Esophagus squamous epithelium (tissue), 4 donors: ENCODE data around the gene CADPS.

Experiments used
- POLR2A ChIP-seq, 4 donors: fragments of 450-650 bp; IDR thresholded peaks; one replicate each; pipeline ENCODE4 v1.6.1; 2017; ENCODE audit warnings: antibody characterized with exemption in 4 of 4, mild to moderate bottlenecking in 4 of 4, moderate library complexity in 3 of 4
- TF ChIP-seq, protein P1 (sequence below), 6 experiments: fragments of 450-650 bp in 4 of 6; fragments of 200-600 bp in 2 of 6; sonication (generic) in 2 of 6; IDR thresholded peaks; one replicate each; pipeline ENCODE4 v1.5.1; 2016 to 2019; ENCODE audit warnings: antibody characterized with exemption in 6 of 6, mild to moderate bottlenecking in 4 of 6, moderate library complexity in 4 of 6

DNA sequence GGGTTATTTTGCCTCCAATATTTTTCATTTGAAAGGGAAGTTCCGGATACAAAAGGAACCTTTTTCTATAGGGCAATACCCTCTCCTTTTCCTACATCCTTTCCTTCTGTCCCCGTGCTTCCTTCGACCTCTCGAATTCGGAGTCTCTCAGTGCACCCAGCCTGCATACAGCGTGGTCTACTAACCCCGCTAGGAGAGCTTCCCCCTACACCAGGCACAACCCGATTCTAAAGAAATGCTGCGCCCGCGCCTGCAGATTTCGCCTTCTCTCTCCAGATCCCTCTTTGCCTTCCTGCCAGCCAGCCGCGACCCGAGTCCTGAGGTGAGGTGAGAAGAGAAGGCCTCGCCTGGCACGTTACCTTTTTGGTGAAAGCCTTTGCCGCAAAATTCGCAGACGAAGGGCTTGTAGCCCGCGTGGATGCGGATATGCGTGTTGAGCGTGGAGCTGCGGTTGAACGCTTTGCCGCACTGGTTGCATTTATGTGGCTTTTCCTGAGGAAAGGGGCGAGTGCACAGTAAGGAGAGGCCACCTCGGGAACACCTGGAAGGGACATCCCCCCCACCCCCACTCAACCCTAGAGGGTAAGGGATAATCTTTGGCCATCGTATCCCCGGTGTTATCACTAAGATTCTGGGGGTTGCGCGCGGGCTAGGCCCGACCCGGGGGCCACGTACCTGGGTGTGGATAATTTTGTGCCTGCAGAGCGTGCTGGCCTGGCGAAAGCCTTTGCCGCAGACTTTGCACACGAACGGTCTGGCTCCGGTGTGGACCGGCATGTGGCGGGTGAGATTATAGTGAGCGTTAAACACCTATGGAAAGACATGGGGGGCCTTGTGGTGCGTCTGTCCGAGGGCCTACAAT is 504.1 kb downstream of the CADPS start:
- TF ChIP-seq, protein P1, sequence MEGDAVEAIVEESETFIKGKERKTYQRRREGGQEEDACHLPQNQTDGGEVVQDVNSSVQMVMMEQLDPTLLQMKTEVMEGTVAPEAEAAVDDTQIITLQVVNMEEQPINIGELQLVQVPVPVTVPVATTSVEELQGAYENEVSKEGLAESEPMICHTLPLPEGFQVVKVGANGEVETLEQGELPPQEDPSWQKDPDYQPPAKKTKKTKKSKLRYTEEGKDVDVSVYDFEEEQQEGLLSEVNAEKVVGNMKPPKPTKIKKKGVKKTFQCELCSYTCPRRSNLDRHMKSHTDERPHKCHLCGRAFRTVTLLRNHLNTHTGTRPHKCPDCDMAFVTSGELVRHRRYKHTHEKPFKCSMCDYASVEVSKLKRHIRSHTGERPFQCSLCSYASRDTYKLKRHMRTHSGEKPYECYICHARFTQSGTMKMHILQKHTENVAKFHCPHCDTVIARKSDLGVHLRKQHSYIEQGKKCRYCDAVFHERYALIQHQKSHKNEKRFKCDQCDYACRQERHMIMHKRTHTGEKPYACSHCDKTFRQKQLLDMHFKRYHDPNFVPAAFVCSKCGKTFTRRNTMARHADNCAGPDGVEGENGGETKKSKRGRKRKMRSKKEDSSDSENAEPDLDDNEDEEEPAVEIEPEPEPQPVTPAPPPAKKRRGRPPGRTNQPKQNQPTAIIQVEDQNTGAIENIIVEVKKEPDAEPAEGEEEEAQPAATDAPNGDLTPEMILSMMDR (IDR thresholded peaks at IDR 0.05), result no peak
- no peak for TF ChIP-seq POLR2A (IDR thresholded peaks at IDR 0.05)
